ENCODE data around the gene GNAI3. TPM values are rescaled to one million over a fixed set of nuclear protein-coding genes. Genes with fewer than 3 reads are reported as not detected.

GNAI3 gene
- total and polyA plus RNA-seq, 2 of the 8 experiments (the other 6 are each of a cell fraction or from before 2014, with no cell fraction given), result 4.0 to 9.8 TPM

GRCh38 chr1:109535481-109535880 lies 12.9 kb upstream of the GNAI3 start:
- no peak overlapping the region for H2BK15ac ChIP-seq (ENCODE audit: low read length)
- no peaks in the 10 kb centered on the region for H3K36me3 ChIP-seq (ENCODE audit: control insufficient read depth in 2 of 4, insufficient read depth in 4 of 4, low read length in 3 of 4)
- H3K23ac ChIP-seq (ENCODE audit: insufficient read length), result no peak overlapping the region
- H2BK12ac ChIP-seq (ENCODE audit: low read depth, low read length), result no peak overlapping the region
- H3K4me2 ChIP-seq (ENCODE audit: insufficient read depth in 1 of 2, low read depth in 2 of 2, low read length in 2 of 2), result no peak overlapping the region
- H3K79me1 ChIP-seq (ENCODE audit: low read depth, low read length), result no peaks in the 10 kb centered on the region; the same call in 1 of the 2 replicates
- H2BK5ac ChIP-seq (ENCODE audit: low read depth, low read length), result no peak overlapping the region
- H3K4me3 ChIP-seq (ENCODE audit: extremely low read depth in 1 of 4, insufficient read depth in 2 of 4, low read depth in 3 of 4, low read length in 4 of 4), result no peak overlapping the region
- no peak overlapping the region for H4K5ac ChIP-seq (ENCODE audit: insufficient read length, low read depth, low read length)
- no peak overlapping the region for H3K18ac ChIP-seq (ENCODE audit: extremely low read depth, low read length)
- ChIA-PET POLR2A (ENCODE audit: partially characterized antibody) (interaction anchor here (0.6 to 2.4 kb wide), 5 partner anchors 13 to 160 kb away, joined by 3 to 10 read pairs (median 3); partner anchors contain the start of gene GNAI3), CTCF (ENCODE audit: partially characterized antibody) (interaction anchor here (0.8 to 26.3 kb wide), 12 partner anchors 8 to 137 kb away, joined by 3 to 1755 read pairs (median 4); partner anchors contain the start of genes AMIGO1, ATXN7L2, CYB561D1 and GPR61)
- no peak overlapping the region for H3K56ac ChIP-seq (replicated peaks; ENCODE audit: insufficient read length, low read depth, low read length)
- H3K4ac ChIP-seq (replicated peaks; ENCODE audit: insufficient read length, low read depth, low read length), result no peak overlapping the region
- H2AFZ ChIP-seq (ENCODE audit: low read length), result no peak overlapping the region
- no peaks in the 10 kb centered on the region for H3K9me3 ChIP-seq (ENCODE audit: insufficient read depth in 2 of 2, low read depth in 1 of 2, low read length in 1 of 2)
- H2BK20ac ChIP-seq (ENCODE audit: low read length), result no peak overlapping the region
- H2AK5ac ChIP-seq (ENCODE audit: low read depth, low read length), result no peak overlapping the region
- no peak overlapping the region for H2BK120ac ChIP-seq (replicated peaks; ENCODE audit: low read depth, low read length)
- no peak overlapping the region for H3K9ac ChIP-seq (replicated peaks in 1 of 4; ENCODE audit: extremely low read depth in 1 of 4, low read depth in 3 of 4, low read length in 3 of 4)
- H3K27me3 ChIP-seq (replicated peaks in 1 of 4; ENCODE audit: control insufficient read depth in 3 of 4, extremely low read depth in 1 of 4, insufficient read depth in 3 of 4, low read length in 3 of 4), result peaks cover 0 to 2% (median 0%) of the 10 kb centered on the region in 4 experiments; a peak in 1 of 7 replicates
- peaks cover 0 to 6% (median 1%) of the 10 kb centered on the region in 4 experiments; a peak in 4 of 7 replicates for H3K4me1 ChIP-seq (replicated peaks in 1 of 4; ENCODE audit: control insufficient read depth in 3 of 4, insufficient read depth in 4 of 4, low read length in 3 of 4)
- H4K20me1 ChIP-seq (replicated peaks in 1 of 2; ENCODE audit: control insufficient read depth in 1 of 2, insufficient read depth in 2 of 2, low read length in 2 of 2), result no peaks in the 10 kb centered on the region
- H3K27ac ChIP-seq (ENCODE audit: low read depth, low read length), result no peak overlapping the region
- no peak overlapping the region for H3K14ac ChIP-seq (ENCODE audit: insufficient read length)
- DNase-seq (ENCODE audit: low read depth in 1 of 2, low spot score in 2 of 2), result no peak
- 92% methylated on average over 4 of the region's 4 CpGs; no CpG with 5 or more reads in 1 of the 2 experiments for WGBS, 2 experiments (ENCODE audit: extremely low coverage in 1 of 2, insufficient coverage in 1 of 2, insufficient read length in 1 of 2, insufficient replicate concordance in 2 of 2, low coverage in 1 of 2, low lambda C conversion rate in 2 of 2, missing lambda C conversion rate in 1 of 2)
- no peaks in the 10 kb centered on the region for H3K79me2 ChIP-seq (ENCODE audit: control insufficient read depth in 1 of 2, insufficient read depth in 2 of 2, low read length in 2 of 2)
- H4K8ac ChIP-seq (ENCODE audit: extremely low read depth, insufficient read depth, low read length), result no peak overlapping the region; the same call in 1 of the 2 replicates
- no peak overlapping the region for H4K91ac ChIP-seq (replicated peaks; ENCODE audit: insufficient read length, low read length)
- FAIRE-seq, result no peak
- no peaks in the 10 kb centered on the region; the same call in 1 of the 2 replicates for H3K23me2 ChIP-seq (ENCODE audit: low read depth, low read length)
- TF ChIP-seq CTCF (IDR thresholded peaks at IDR 0.05; ENCODE audit: control extremely low read depth in 1 of 3, insufficient read depth in 1 of 3, low read depth in 1 of 3, low read length in 3 of 3) (no peak), JUND (IDR thresholded peaks at IDR 0.05; ENCODE audit: low read length) (no peak), EP300 (IDR thresholded peaks at IDR 0.05; ENCODE audit: borderline replicate concordance in 1 of 2, low read depth in 2 of 2, low read length in 2 of 2) (no peak), ATF3 (IDR thresholded peaks at IDR 0.05; ENCODE audit: insufficient read depth, low read depth, low read length) (no peak), RFX5 (IDR thresholded peaks at IDR 0.05; ENCODE audit: borderline replicate concordance, low read depth, low read length) (no peak), TCF12 (IDR thresholded peaks at IDR 0.05; ENCODE audit: low read depth, low read length) (no peak), ZNF274 (IDR thresholded peaks at IDR 0.05; ENCODE audit: borderline replicate concordance, extremely low read depth, low read length) (no peak), E2F6 (IDR thresholded peaks at IDR 0.05) (no peak), CBX8 (IDR thresholded peaks at IDR 0.05; ENCODE audit: borderline replicate concordance, low read depth, low read length) (no peak)

All from H1 (cell line).